ENCODE results near the gene CCDC68.

- TF ChIP-seq CTCF (conservative IDR thresholded peaks at IDR 0.05) (no peak), ZFX (IDR thresholded peaks at IDR 0.05) (no peak)
Observed at GRCh38 chr18:54905629-54906028, 53.6 kb downstream of the CCDC68 start.
